K562 (cell line): ENCODE results near the gene USHBP1. TPM values are rescaled to one million over a fixed set of nuclear protein-coding genes. Genes with fewer than 3 reads are reported as not detected.

Experiments
- ATAC-seq: fragments of 200-7000 bp; cut with Tn5 transposase; 3 replicates; pipeline ENCODE4 v1.9.1; 2020; ENCODE audit warnings: moderate library complexity
- BruUV-seq: library from RNA; stranded (reverse); fragments of 400-500 nt; replicated peaks from 2 replicates; lab custom pipeline; 2021; lab: Mats Ljungman, UMichigan
- CTCF ChIA-PET: fragments of 300-600 bp; formaldehyde crosslinking; extraction: SDS; loops from one replicate; lab custom pipeline; 2021; ENCODE audit warnings: low intra/inter-chr PET ratio; lab: Yijun Ruan, JAX
- POLR2A ChIA-PET: fragments of 300-600, 350-650 bp; sonication (Branson Sonifier 250); formaldehyde crosslinking; extraction: SDS; loops from one replicate; lab custom pipeline; 2021; ENCODE audit warnings: antibody characterized with exemption, inconsistent platforms; lab: Yijun Ruan, JAX
- DNase-seq, 4 experiments: peaks; one replicate each; pipeline versions ENCODE4 v3.0.0 to v3.0.0-alpha.2; 2011 to 2018; ENCODE audit warnings: low spot score in 3 of 4, mixed read lengths in 3 of 4; ENCODE audit errors: extremely low read depth in 1 of 4
- FAIRE-seq: peaks from 2 replicates; lab custom pipeline; 2011; peaks lifted over from hg19 to GRCh38; lab: Jason Lieb, UNC
- H2AFZ ChIP-seq: 2 replicates; pipeline ENCODE4 v1.6.0; 2011; ENCODE audit warnings: low read depth, low read length, control low read depth, inconsistent platforms
- H3K27ac ChIP-seq: fragments of 200-600 bp; 3 replicates; pipeline ENCODE4 v1.8.0; 2011; ENCODE audit warnings: low read depth, mild to moderate bottlenecking, control low read depth, inconsistent platforms, low read length, moderate library complexity, mixed read lengths; ENCODE audit errors: extremely low read depth
- H3K27me3 ChIP-seq, 2 experiments: fragments of 300-600 bp in 1 of 2; 2 replicates in 1 of 2; 3 replicates in 1 of 2; pipeline versions ENCODE4 v1.6.0 to v1.8.0; 2011; ENCODE audit warnings: inconsistent platforms in 2 of 2, low read length in 2 of 2, mild to moderate bottlenecking in 1 of 2, mixed read lengths in 1 of 2, moderate library complexity in 1 of 2; ENCODE audit not compliant: control insufficient read depth in 2 of 2, insufficient read depth in 2 of 2
- H3K36me3 ChIP-seq: fragments of 300-600 bp; 3 replicates; pipeline ENCODE4 v1.8.0; 2011; ENCODE audit warnings: mild to moderate bottlenecking, low read length, inconsistent platforms; ENCODE audit not compliant: control insufficient read depth, insufficient read depth
- H3K4me1 ChIP-seq, 2 experiments: fragments of 200-600 bp in 1 of 2; replicated peaks in 1 of 2; 2 replicates in 1 of 2; 3 replicates in 1 of 2; pipeline versions ENCODE4 v1.5.1 to v1.8.0; 2011; ENCODE audit warnings: inconsistent platforms in 2 of 2, low read length in 2 of 2, mild to moderate bottlenecking in 1 of 2, mixed read lengths in 1 of 2, moderate library complexity in 1 of 2; ENCODE audit not compliant: control insufficient read depth in 2 of 2, insufficient read depth in 2 of 2
- H3K4me2 ChIP-seq: 2 replicates; pipeline ENCODE4 v1.6.1; 2011; ENCODE audit warnings: low read length, control low read depth, inconsistent platforms, mixed read lengths; ENCODE audit not compliant: insufficient read depth
- H3K4me3 ChIP-seq: fragments of 200-600 bp; sonication (generic), shearing (Covaris generic); 2 replicates; pipeline ENCODE4 v1.5.1; 2016; ENCODE audit warnings: control low read depth, inconsistent platforms
- H3K79me2 ChIP-seq: fragments of 200-600 bp; 3 replicates; pipeline ENCODE4 v1.8.0; 2011; ENCODE audit warnings: low read length, inconsistent platforms; ENCODE audit not compliant: control insufficient read depth, insufficient read depth
- H3K9ac ChIP-seq, 2 experiments: 2 replicates each; pipeline versions ENCODE4 v1.6.0 to v1.6.1; 2011; ENCODE audit warnings: low read depth in 2 of 2, low read length in 2 of 2, control low read depth in 1 of 2, inconsistent platforms in 1 of 2, mild to moderate bottlenecking in 1 of 2, mixed read lengths in 1 of 2; ENCODE audit not compliant: insufficient read depth in 1 of 2
- H3K9me1 ChIP-seq: one replicate; pipeline ENCODE4 v1.6.0; 2011; ENCODE audit warnings: inconsistent platforms, mild to moderate bottlenecking, low read length, moderate library complexity; ENCODE audit not compliant: control insufficient read depth, insufficient read depth
- H3K9me3 ChIP-seq: replicated peaks from 2 replicates; pipeline ENCODE4 v1.5.1; 2011; ENCODE audit warnings: low read depth, low read length, inconsistent platforms; ENCODE audit not compliant: control insufficient read depth, insufficient read depth
- H4K20me1 ChIP-seq: replicated peaks from 2 replicates; pipeline ENCODE4 v1.6.1; 2011; ENCODE audit warnings: low read length, inconsistent platforms, mixed read lengths; ENCODE audit not compliant: control insufficient read depth, insufficient read depth
- RBFOX2 ChIP-seq: fragments of 200-400 bp; formaldehyde crosslinking; IDR thresholded peaks from 2 replicates; pipeline ENCODE4 v1.6.1; 2017; ENCODE audit warnings: low read depth, mild to moderate bottlenecking, low read length, moderate library complexity
- ZNF407 ChIP-seq: fragments of 450-650 bp; IDR thresholded peaks from 2 replicates; pipeline ENCODE4 v1.6.1; 2016; ENCODE audit warnings: low read depth
- WGBS: fragments of 100-300 bp; shearing (Covaris generic); methylation state at CpG from one replicate; pipeline ENCODE4 v1.1.6; 2016; ENCODE audit warnings: low coverage, mixed read lengths; ENCODE audit not compliant: insufficient coverage; ENCODE audit errors: missing lambda C conversion rate; 5-methylcytosine and 5-hydroxymethylcytosine counted together
- in situ Hi-C: fragments of 300-500 bp; cut with MboI; formaldehyde crosslinking; loops from 4 replicates; pipeline ENCODE4 v1.15.0; 2018; ENCODE audit warnings: inconsistent platforms, mixed read lengths
- intact Hi-C: fragments of 100-400 bp; cut with micrococcal nuclease; formaldehyde crosslinking; loops from 2 replicates; pipeline ENCODE4 v1.14.2; 2022
- polyA plus RNA-seq, 8 experiments: library from polyadenylated mRNA; depleted of rRNA in 4 of 8; stranded (reverse) in 5 of 8; unstranded in 3 of 8; fragments of >200 nt; fragmentation: Nextera tagmentation in 2 of 8; fragmentation: Illumina TruSeq in 1 of 8; extraction: Ambion mirVana in 2 of 8; extraction: Trizol in 1 of 8; gene quantifications; 2 replicates each; pipeline versions ENCODE4 v1.2.1 to v1.2.3, GENCODE V29; 2011 to 2014; ENCODE audit warnings: inconsistent platforms in 1 of 8, missing spikeins in 1 of 8
- total RNA-seq, 7 experiments: library from RNA; depleted of rRNA in 6 of 7; stranded (reverse); fragments of >200 nt in 6 of 7; fragmentation: Illumina TruSeq in 2 of 7; extraction: Trizol in 2 of 7; gene quantifications; 2 replicates each; pipeline versions ENCODE4 v1.2.1 to v1.2.3, GENCODE V29; 2011 to 2021; ENCODE audit warnings: low replicate concordance in 1 of 7

Gene USHBP1
- total and polyA plus RNA-seq, 9 of the 15 experiments (the other 6 are each of a cell fraction or from before 2014, with no cell fraction given), result 0.03 to 0.10 (median 0.05) TPM; not detected in 5

GRCh38 chr19:17240826-17241399 is 23.6 kb downstream of the USHBP1 start:
- no TSS peak for BruUV-seq
- in situ Hi-C loops, result no loop called here
- no peak for ATAC-seq
- CTCF ChIA-PET, result no interaction called here
- peaks cover 20 to 58% of the 10 kb centered on the region in 2 experiments for H3K4me1 ChIP-seq
- H3K9me3 ChIP-seq, result no peaks in the 10 kb centered on the region
- H3K27ac ChIP-seq, result no peak overlapping the region
- no peak overlapping the region for H3K4me2 ChIP-seq
- H4K20me1 ChIP-seq, result peaks cover 15% of the 10 kb centered on the region
- H3K4me3 ChIP-seq, result no peak overlapping the region
- peaks cover 45% of the 10 kb centered on the region; the same call in 2 of the 3 replicates for H3K36me3 ChIP-seq
- no peaks in the 10 kb centered on the region for H3K9me1 ChIP-seq
- WGBS, result 95% methylated on average over 6 of the region's 6 CpGs
- TF ChIP-seq ZNF407, result no peak
- 0 out of 2 replicates have a peak, but pooled peaks have one; percentile 11 for TF ChIP-seq RBFOX2
- TF ChIP-seq, all 486 proteins: peak for 1
- peaks cover 61% of the 10 kb centered on the region for H3K79me2 ChIP-seq
- POLR2A ChIA-PET, result interaction anchor here (0.6 to 11.3 kb wide), 8 partner anchors 15 to 560 kb away, joined by 3 to 129 read pairs (median 3); partner anchors contain the start of genes BABAM1, DDA1, OCEL1 and USE1
- H3K9ac ChIP-seq, result peak overlapping the region in 1 of 2 experiments; percentile 77; a peak in 2 of 4 replicates
- H3K27me3 ChIP-seq, result no peaks in the 10 kb centered on the region
- DNase-seq, result no peak
- H2AFZ ChIP-seq, result no peak overlapping the region
- intact Hi-C loops, result no loop called here
- no peak for FAIRE-seq
